ENCODE results near the gene FEM1A. TPM values are rescaled to one million over a fixed set of nuclear protein-coding genes. Genes with fewer than 3 reads are reported as not detected.

Gene FEM1A
- total RNA-seq, 1 experiment from 2014 or later = 17.7 TPM

- Histone ChIP-seq H3K4me3 (replicated peaks in 1 of 2; ENCODE audit: low read depth in 1 of 2, low read length in 2 of 2) (peak overlapping the region; percentile 93 to 94), H3K4me2 (ENCODE audit: low read length) (peak overlapping the region; percentile 99), H3K9ac (ENCODE audit: low read length) (peak overlapping the region; percentile 96), H3K9me2 (ENCODE audit: insufficient read depth) (no peaks in the 10 kb centered on the region), H3K9me3 (ENCODE audit: control insufficient read depth in 1 of 2, insufficient read depth in 1 of 2, low read depth in 1 of 2, low read length in 2 of 2) (no peaks in the 10 kb centered on the region), H3K4me1 (ENCODE audit: control insufficient read depth in 1 of 2, insufficient read depth in 2 of 2, low read length in 2 of 2) (peaks cover 9 to 26% of the 10 kb centered on the region in 2 experiments; a peak in 3 of 4 replicates), H4K20me1 (ENCODE audit: insufficient read depth) (no peaks in the 10 kb centered on the region), H2AFZ (ENCODE audit: low read depth, low read length, poor library complexity, severe bottlenecking) (no peak overlapping the region), H3K79me2 (ENCODE audit: insufficient read depth, low read length) (peaks cover 62% of the 10 kb centered on the region), H3K36me3 (ENCODE audit: control insufficient read depth in 1 of 2, insufficient read depth in 2 of 2, low read length in 2 of 2) (no peaks in the 10 kb centered on the region; a peak in 1 of 4 replicates), H3K27ac (ENCODE audit: low read depth, low read length) (peak overlapping the region; percentile 80), H3K27me3 (ENCODE audit: insufficient read depth, low read length) (no peaks in the 10 kb centered on the region)
- intact Hi-C loops (cut with micrococcal nuclease) = no loop called here
- ChIA-PET CTCF (no interaction called here), POLR2A (no interaction called here), RAD21 (ENCODE audit: low non-redundant PET in 1 of 2, low total read pairs in 2 of 2, uncharacterized antibody in 2 of 2, unreplicated experiment in 2 of 2) (interaction anchor here in 1 of 2 experiments (0.7 kb wide), 1 partner anchor 8 kb away, joined by 6 read pairs; no protein-coding TSS in a partner anchor)
- ATAC-seq = peak; percentile 37; the same call in 1 of the 2 replicates
- TF ChIP-seq TCF7L2 (IDR thresholded peaks at IDR 0.05; ENCODE audit: borderline replicate concordance, extremely low read depth, insufficient read depth, insufficient read length) (no peak), RAD21 (IDR thresholded peaks at IDR 0.05; ENCODE audit: low read depth) (no peak), POLR2AphosphoS5 (IDR thresholded peaks at IDR 0.05; ENCODE audit: low read depth, low read length) (no peak), SIN3A (IDR thresholded peaks at IDR 0.05; ENCODE audit: low read depth) (no peak), EZH2phosphoT487 (IDR thresholded peaks at IDR 0.05; ENCODE audit: borderline replicate concordance) (no peak), ZBTB33 (IDR thresholded peaks at IDR 0.05; ENCODE audit: extremely low read depth, insufficient replicate concordance, low read length) (no peak), REST (IDR thresholded peaks at IDR 0.05; ENCODE audit: low read depth) (no peak), EGR1 (IDR thresholded peaks at IDR 0.05; ENCODE audit: low read depth) (no peak), ZNF274 (IDR thresholded peaks at IDR 0.05; ENCODE audit: low read depth, low read length) (no peak), YY1 (IDR thresholded peaks at IDR 0.05; ENCODE audit: extremely low read depth, insufficient replicate concordance, low read depth, low read length) (no peak), SRF (IDR thresholded peaks at IDR 0.05; ENCODE audit: low read depth) (no peak), JUND (IDR thresholded peaks at IDR 0.05) (no peak), CEBPB (IDR thresholded peaks at IDR 0.05; ENCODE audit: low read depth) (no peak), CBX3 (IDR thresholded peaks at IDR 0.05; ENCODE audit: low read depth) (no peak), ZFX (IDR thresholded peaks at IDR 0.05) (no peak), EZH2 (IDR thresholded peaks at IDR 0.05) (no peak)
- DNase-seq (ENCODE audit: low read depth, low spot score) = no peak
- TSS peak; percentile 80 for BruUV-seq (replicated peaks)
These were observed 39.3 kb downstream of the FEM1A start for GRCh38 chr19:4830768-4831265.
